Epidermal melanocyte (primary cell): ENCODE data around the gene PTH2R.
"Not testable (repeated sequence)": the region's sequence is repeated elsewhere in the genome, so short reads cannot be mapped to it uniquely, and the experiment has no call there.

Source experiments
- DNase-seq: peaks from one replicate; pipeline ENCODE4 v3.0.0; 2011; ENCODE audit warnings: low spot score; ENCODE audit not compliant: insufficient read length

Gene PTH2R

GRCh38 chr2:208406474-208407451, at the start of gene PTH2R:
Gene PTH2R, plus strand, starts transcription at chr2:208406792. Its CDS starts 252 bp downstream, at chr2:208407044.
- no peak for DNase-seq

- no peak for DNase-seq
Measured at GRCh38 chr2:208356846-208357574, 49.6 kb upstream of the PTH2R start.

- DNase-seq = no peak
Measured at GRCh38 chr2:208358758-208359631, 47.6 kb upstream of the PTH2R start.

GRCh38 chr2:208359632-208359986, 47.0 kb upstream of the PTH2R start:
- no peak for DNase-seq

- no peak for DNase-seq
Measured at GRCh38 chr2:208360259-208361076, 46.1 kb upstream of the PTH2R start.

GRCh38 chr2:208361077-208361441, 45.5 kb upstream of the PTH2R start:
- DNase-seq = no peak

- DNase-seq = no peak
Measured at GRCh38 chr2:208363485-208363884, 43.1 kb upstream of the PTH2R start.

- no peak for DNase-seq
Measured at GRCh38 chr2:208366215-208367127, 40.1 kb upstream of the PTH2R start.

GRCh38 chr2:208369091-208369490, 37.5 kb upstream of the PTH2R start:
- DNase-seq = no peak

GRCh38 chr2:208370881-208371633, 35.5 kb upstream of the PTH2R start:
- DNase-seq = no peak

- DNase-seq = no peak
Measured at GRCh38 chr2:208371634-208371935, 35.0 kb upstream of the PTH2R start.

- peak; percentile 42 for DNase-seq
Measured at GRCh38 chr2:208373460-208374089, 33.0 kb upstream of the PTH2R start.

GRCh38 chr2:208375491-208376068, 31.0 kb upstream of the PTH2R start:
- DNase-seq = no peak

GRCh38 chr2:208377344-208377860, 29.2 kb upstream of the PTH2R start:
- DNase-seq = not testable (repeated sequence)

- DNase-seq = no peak
Measured at GRCh38 chr2:208379192-208379591, 27.4 kb upstream of the PTH2R start.

GRCh38 chr2:208384637-208385036, 22.0 kb upstream of the PTH2R start:
- DNase-seq = no peak

GRCh38 chr2:208386541-208386940, 20.1 kb upstream of the PTH2R start:
- no peak for DNase-seq

GRCh38 chr2:208389940-208390339, 16.7 kb upstream of the PTH2R start:
- DNase-seq = no peak
